IMR-90 (cell line): ENCODE measurements around the gene USP25. TPM values are rescaled to one million over a fixed set of nuclear protein-coding genes. Genes with fewer than 3 reads are reported as not detected.

Experiments used
- ATAC-seq: fragments of 200-7000 bp; cut with Tn5 transposase; 2 replicates; pipeline ENCODE4 v1.9.1; 2020; ENCODE audit warnings: low read depth, mild to moderate bottlenecking, moderate library complexity
- BruUV-seq: library from RNA; stranded (reverse); fragments of 400-500 nt; replicated peaks from 2 replicates; lab custom pipeline; 2021; lab: Mats Ljungman, UMichigan
- CTCF ChIA-PET: fragments of 300-600 bp; formaldehyde crosslinking; extraction: SDS; loops from one replicate; lab custom pipeline; 2021; ENCODE audit warnings: antibody characterized with exemption; lab: Yijun Ruan, JAX
- POLR2A ChIA-PET: fragments of 300-600 bp; sonication (Branson Sonifier 250); formaldehyde crosslinking; loops from one replicate; lab custom pipeline; 2022; ENCODE audit warnings: antibody characterized with exemption; ENCODE audit not compliant: unreplicated experiment; lab: Charles Lee
- DNase-seq: peaks from one replicate; pipeline ENCODE4 v3.0.0; 2013
- H2AFZ ChIP-seq: replicated peaks from 2 replicates; pipeline ENCODE3; 2013; ENCODE audit warnings: low read length, mild to moderate bottlenecking; ENCODE audit not compliant: poor library complexity
- H2AK5ac ChIP-seq: 2 replicates; pipeline ENCODE4 v1.6.1; 2013; ENCODE audit warnings: low read depth, low read length, inconsistent platforms
- H2AK9ac ChIP-seq: replicated peaks from 2 replicates; pipeline ENCODE3; 2013; ENCODE audit warnings: mild to moderate bottlenecking, low read depth, low read length, moderate library complexity; ENCODE audit not compliant: poor library complexity
- H2BK120ac ChIP-seq: 2 replicates; pipeline ENCODE4 v1.6.1; 2013; ENCODE audit warnings: low read depth, low read length, inconsistent platforms
- H2BK15ac ChIP-seq: 3 replicates; pipeline ENCODE4 v1.6.1; 2013; ENCODE audit warnings: low read depth, low read length, inconsistent platforms
- H2BK20ac ChIP-seq: 2 replicates; pipeline ENCODE4 v1.6.1; 2013; ENCODE audit warnings: low read depth, mild to moderate bottlenecking, inconsistent platforms, low read length, moderate library complexity
- H2BK5ac ChIP-seq: 2 replicates; pipeline ENCODE4 v1.6.1; 2013; ENCODE audit warnings: mild to moderate bottlenecking, low read depth, low read length, inconsistent platforms; ENCODE audit not compliant: poor library complexity, severe bottlenecking
- H3K14ac ChIP-seq: replicated peaks from 2 replicates; pipeline ENCODE4 v1.6.1; 2013; ENCODE audit warnings: low read depth, low read length, inconsistent platforms
- H3K18ac ChIP-seq: 2 replicates; pipeline ENCODE4 v1.6.1; 2013; ENCODE audit warnings: low read depth, low read length, control low read depth
- H3K23ac ChIP-seq: 2 replicates; pipeline ENCODE4 v1.6.1; 2013; ENCODE audit warnings: low read depth, low read length, inconsistent platforms
- H3K27ac ChIP-seq: 2 replicates; pipeline ENCODE4 v1.5.1; 2013; ENCODE audit warnings: mild to moderate bottlenecking, control low read depth, low read length; ENCODE audit not compliant: insufficient read depth
- H3K27me3 ChIP-seq: 2 replicates; pipeline ENCODE4 v1.6.1; 2013; ENCODE audit warnings: low read length; ENCODE audit not compliant: control insufficient read depth, insufficient read depth
- H3K36me3 ChIP-seq: 2 replicates; pipeline ENCODE4 v1.6.1; 2013; ENCODE audit warnings: low read length, mixed read lengths; ENCODE audit not compliant: control insufficient read depth, insufficient read depth
- H3K4ac ChIP-seq: 2 replicates; pipeline ENCODE4 v1.6.1; 2013; ENCODE audit warnings: low read depth, low read length, inconsistent platforms
- H3K4me1 ChIP-seq: 2 replicates; pipeline ENCODE4 v1.6.1; 2013; ENCODE audit warnings: low read length, mixed read lengths; ENCODE audit not compliant: control insufficient read depth, insufficient read depth
- H3K4me2 ChIP-seq: 2 replicates; pipeline ENCODE4 v1.6.1; 2013; ENCODE audit warnings: low read depth, mild to moderate bottlenecking, control low read depth, low read length, moderate library complexity
- H3K4me3 ChIP-seq: 2 replicates; pipeline ENCODE4 v1.5.1; 2013; ENCODE audit warnings: low read depth, mild to moderate bottlenecking, control low read depth, low read length, moderate library complexity; ENCODE audit not compliant: insufficient read depth
- H3K56ac ChIP-seq: 2 replicates; pipeline ENCODE4 v1.6.1; 2013; ENCODE audit warnings: low read length, inconsistent platforms; ENCODE audit not compliant: insufficient read depth; ENCODE audit errors: extremely low read depth
- H3K79me1 ChIP-seq, 2 experiments: 2 replicates each; pipeline ENCODE4 v1.6.1; 2013; ENCODE audit warnings: low read length in 2 of 2, inconsistent platforms in 1 of 2, low read depth in 1 of 2
- H3K9ac ChIP-seq: 2 replicates; pipeline ENCODE4 v1.6.1; 2013; ENCODE audit warnings: low read depth, low read length, control low read depth
- H3K9me1 ChIP-seq: 2 replicates; pipeline ENCODE4 v1.6.1; 2013; ENCODE audit warnings: low read length, inconsistent platforms; ENCODE audit not compliant: insufficient read depth
- H3K9me3 ChIP-seq: 2 replicates; pipeline ENCODE4 v1.6.1; 2013; ENCODE audit warnings: low read length; ENCODE audit not compliant: control insufficient read depth, insufficient read depth
- H4K20me1 ChIP-seq: 2 replicates; pipeline ENCODE4 v1.6.1; 2013; ENCODE audit warnings: low read length, inconsistent platforms; ENCODE audit not compliant: insufficient read depth
- H4K5ac ChIP-seq: 2 replicates; pipeline ENCODE4 v1.6.1; 2013; ENCODE audit warnings: mild to moderate bottlenecking, low read depth, low read length, control low read depth
- H4K8ac ChIP-seq, 2 experiments: 2 replicates each; pipeline ENCODE4 v1.6.1; 2013; ENCODE audit warnings: low read depth in 2 of 2, low read length in 2 of 2, control low read depth in 1 of 2, inconsistent platforms in 1 of 2
- H4K91ac ChIP-seq: 2 replicates; pipeline ENCODE4 v1.6.1; 2013; ENCODE audit warnings: low read depth, low read length, inconsistent platforms; ENCODE audit not compliant: insufficient read depth
- BHLHE40 ChIP-seq: fragments of 150-350 bp; IDR thresholded peaks from 2 replicates; pipeline ENCODE4 v1.6.1; 2016; ENCODE audit warnings: mild to moderate bottlenecking, low read depth, low read length
- CEBPB ChIP-seq: IDR thresholded peaks from 2 replicates; pipeline ENCODE4 v1.6.1; 2012; ENCODE audit warnings: low read depth, low read length, improper control_type of control experiment
- CHD1 ChIP-seq: IDR thresholded peaks from 2 replicates; pipeline ENCODE4 v1.6.1; 2012; ENCODE audit warnings: low read depth, low read length, improper control_type of control experiment
- CTCF ChIP-seq: conservative IDR thresholded peaks from 2 replicates; pipeline ENCODE4 v1.5.1; 2012; ENCODE audit warnings: mild to moderate bottlenecking, low read depth, low read length, improper control_type of control experiment
- ELK1 ChIP-seq: fragments of 150-350 bp; IDR thresholded peaks from 2 replicates; pipeline ENCODE4 v1.6.1; 2016; ENCODE audit warnings: low read depth, mild to moderate bottlenecking, low read length, moderate library complexity, borderline replicate concordance
- FOS ChIP-seq: fragments of 150-350 bp; IDR thresholded peaks from 2 replicates; pipeline ENCODE4 v1.6.1; 2016; ENCODE audit warnings: low read depth, low read length
- MAFK ChIP-seq: IDR thresholded peaks from 2 replicates; pipeline ENCODE4 v1.6.1; 2012; ENCODE audit warnings: low read depth, low read length, improper control_type of control experiment
- MAZ ChIP-seq: IDR thresholded peaks from 2 replicates; pipeline ENCODE4 v1.6.1; 2012; ENCODE audit warnings: low read depth, mild to moderate bottlenecking, low read length, improper control_type of control experiment, moderate library complexity, borderline replicate concordance
- MXI1 ChIP-seq: IDR thresholded peaks from 2 replicates; pipeline ENCODE4 v1.6.1; 2012; ENCODE audit warnings: low read depth, mild to moderate bottlenecking, low read length, moderate library complexity, borderline replicate concordance
- NFE2L2 ChIP-seq: fragments of 150-350 bp; IDR thresholded peaks from 2 replicates; pipeline ENCODE4 v1.6.1; 2016; ENCODE audit warnings: low read depth, mild to moderate bottlenecking, low read length
- POLR2A ChIP-seq: IDR thresholded peaks from 2 replicates; pipeline ENCODE4 v1.6.1; 2012; ENCODE audit warnings: mild to moderate bottlenecking, low read depth, low read length
- RAD21 ChIP-seq: IDR thresholded peaks from 2 replicates; pipeline ENCODE4 v1.6.1; 2012; ENCODE audit warnings: low read length, improper control_type of control experiment
- RCOR1 ChIP-seq: IDR thresholded peaks from 2 replicates; pipeline ENCODE4 v1.6.1; 2012; ENCODE audit warnings: mild to moderate bottlenecking, low read length, improper control_type of control experiment; ENCODE audit not compliant: insufficient replicate concordance
- RFX5 ChIP-seq: IDR thresholded peaks from 2 replicates; pipeline ENCODE4 v1.8.0; 2012; ENCODE audit warnings: low read depth, mild to moderate bottlenecking, low read length, moderate library complexity
- SMC3 ChIP-seq: fragments of 150-350 bp; IDR thresholded peaks from 2 replicates; pipeline ENCODE4 v1.6.1; 2016; ENCODE audit warnings: low read depth, mild to moderate bottlenecking, antibody characterized with exemption, low read length, moderate library complexity
- WGBS, 2 experiments: methylation state at CpG; one replicate each; pipeline versions ENCODE4 v1.1.5 to v1.1.7; 2013; ENCODE audit warnings: missing lambda C conversion rate in 2 of 2; ENCODE audit not compliant: insufficient read length in 1 of 2; ENCODE audit errors: extremely low coverage in 2 of 2; 5-methylcytosine and 5-hydroxymethylcytosine counted together
- dilution Hi-C: fragments of 300-500 bp; cut with HindIII; formaldehyde crosslinking; loops from one replicate; pipeline ENCODE4 v1.14.3; 2018; ENCODE audit warnings: low sequenced_read_pairs; ENCODE audit not compliant: unreplicated experiment
- in situ Hi-C: fragments of 300-500 bp; cut with MboI; formaldehyde crosslinking; loops from 3 replicates; pipeline ENCODE4 v1.14.3; 2019; ENCODE audit warnings: low sequenced_read_pairs, inconsistent platforms, mixed read lengths
- intact Hi-C: fragments of 100-400 bp; cut with micrococcal nuclease; formaldehyde crosslinking; loops from 2 replicates; pipeline ENCODE4 v1.10.0; 2022
- polyA plus RNA-seq, 3 experiments: library from polyadenylated mRNA; depleted of rRNA; stranded (reverse); fragments of >200 nt; gene quantifications; 2 replicates each; pipeline ENCODE4 v1.2.3, GENCODE V29; 2012; ENCODE audit warnings: low replicate concordance in 1 of 3
- total RNA-seq: library from RNA; depleted of rRNA; stranded (reverse); fragments of >200 nt; gene quantifications from 2 replicates; pipeline ENCODE4 v1.2.3, GENCODE V29; 2012
- TF ChIP-seq, protein P1 (sequence below): fragments of 150-350 bp; IDR thresholded peaks from 2 replicates; pipeline ENCODE4 v1.6.1; 2017; ENCODE audit warnings: mild to moderate bottlenecking, antibody characterized with exemption, low read length, low read depth

Gene USP25
- total and polyA plus RNA-seq, 2 of the 4 experiments (the other 2 are of a cell fraction) = 9.3 to 23.3 TPM

DNA sequence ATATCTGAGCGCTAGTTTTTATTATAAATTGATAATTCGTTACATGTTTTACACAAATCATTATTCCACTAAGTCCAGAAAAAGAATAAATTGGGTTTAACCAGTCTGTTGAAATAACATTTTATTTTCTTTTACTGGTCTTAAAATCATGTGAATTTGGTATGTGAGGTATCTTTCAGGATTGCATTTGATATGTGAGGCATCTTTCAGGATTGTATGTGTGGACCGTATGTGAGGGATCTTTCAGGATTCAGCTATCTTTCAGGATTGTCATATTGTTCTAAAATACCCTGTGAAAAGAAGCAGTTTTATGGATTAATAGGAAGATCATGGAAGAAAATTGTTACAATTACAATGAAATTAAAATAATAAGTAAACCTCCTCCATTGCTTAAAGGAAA, 42.9 kb downstream of the USP25 start:
- no peak overlapping the region for H3K4me2 ChIP-seq
- WGBS, 2 experiments = no CpG with 5 or more reads among the region's 3 CpGs
- H4K5ac ChIP-seq = no peak overlapping the region
- ChIA-PET POLR2A (no interaction called here), CTCF (no interaction called here)
- H3K14ac ChIP-seq = no peak overlapping the region
- no peak overlapping the region for H2BK5ac ChIP-seq
- H2BK120ac ChIP-seq = no peak overlapping the region
- ATAC-seq (no peak), DNase-seq (peak; percentile 52)
- H3K27me3 ChIP-seq = no peaks in the 10 kb centered on the region
- TF ChIP-seq, protein P1, sequence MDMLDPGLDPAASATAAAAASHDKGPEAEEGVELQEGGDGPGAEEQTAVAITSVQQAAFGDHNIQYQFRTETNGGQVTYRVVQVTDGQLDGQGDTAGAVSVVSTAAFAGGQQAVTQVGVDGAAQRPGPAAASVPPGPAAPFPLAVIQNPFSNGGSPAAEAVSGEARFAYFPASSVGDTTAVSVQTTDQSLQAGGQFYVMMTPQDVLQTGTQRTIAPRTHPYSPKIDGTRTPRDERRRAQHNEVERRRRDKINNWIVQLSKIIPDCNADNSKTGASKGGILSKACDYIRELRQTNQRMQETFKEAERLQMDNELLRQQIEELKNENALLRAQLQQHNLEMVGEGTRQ = no peak
- no peak for TF ChIP-seq MAZ
- no peak for TF ChIP-seq NFE2L2
- no peak for TF ChIP-seq POLR2A
- TF ChIP-seq RCOR1 = no peak
- no peak for TF ChIP-seq MAFK
- TF ChIP-seq MXI1 = no peak
- no peak for TF ChIP-seq CHD1
- no peak for TF ChIP-seq RAD21
- TF ChIP-seq RFX5 = no peak
- no peak for TF ChIP-seq CEBPB
- TF ChIP-seq CTCF = no peak
- no peak for TF ChIP-seq BHLHE40
- TF ChIP-seq ELK1 = no peak
- no peak for TF ChIP-seq SMC3
- no peak for TF ChIP-seq FOS
- H2AK9ac ChIP-seq = no peak overlapping the region
- intact Hi-C loops = no loop called here
- in situ Hi-C loops = no loop called here
- no peaks in the 10 kb centered on the region; the same call in 1 of the 2 replicates for H4K20me1 ChIP-seq
- H2BK20ac ChIP-seq = no peak overlapping the region
- H3K9me3 ChIP-seq = no peaks in the 10 kb centered on the region
- no peak overlapping the region for H2BK15ac ChIP-seq
- no peak overlapping the region for H3K23ac ChIP-seq
- no peak overlapping the region for H3K4me3 ChIP-seq
- 0 out of 2 replicates have a peak, but pooled peaks cover 3% of the 10 kb centered on the region for H3K9me1 ChIP-seq
- no peaks in the 10 kb centered on the region for H3K36me3 ChIP-seq
- no peak overlapping the region for H2AK5ac ChIP-seq
- H3K56ac ChIP-seq = no peak overlapping the region
- no peak overlapping the region for H4K8ac ChIP-seq
- H3K4me1 ChIP-seq = peaks cover 10% of the 10 kb centered on the region
- H4K91ac ChIP-seq = no peak overlapping the region
- H3K27ac ChIP-seq = no peak overlapping the region
- no peak overlapping the region for H2AFZ ChIP-seq
- dilution Hi-C loops = no loop called here
- peaks cover 10 to 23% of the 10 kb centered on the region in 2 experiments; a peak in 3 of 4 replicates for H3K79me1 ChIP-seq
- no peak overlapping the region for H3K4ac ChIP-seq
- H3K18ac ChIP-seq = no peak overlapping the region
- H3K9ac ChIP-seq = no peak overlapping the region
- no TSS peak for BruUV-seq
